OCI-LY7 (cell line): ENCODE data around the gene DHCR7. TPM values are rescaled to one million over a fixed set of nuclear protein-coding genes. Genes with fewer than 3 reads are reported as not detected.

Source experiments
- BruUV-seq: library from RNA; stranded (reverse); fragments of 400-500 nt; replicated peaks from 2 replicates; lab custom pipeline; 2021; lab: Mats Ljungman, UMichigan
- CTCF ChIA-PET: fragments of 300-600 bp; sonication (Branson Sonifier 250); formaldehyde crosslinking; loops from one replicate; lab custom pipeline; 2022; ENCODE audit warnings: antibody characterized with exemption; ENCODE audit not compliant: unreplicated experiment; lab: Charles Lee
- POLR2A ChIA-PET: fragments of 300-600 bp; sonication (Branson Sonifier 250); formaldehyde crosslinking; loops from one replicate; lab custom pipeline; 2022; ENCODE audit warnings: antibody characterized with exemption; lab: Charles Lee
- DNase-seq: peaks from one replicate; pipeline ENCODE4 v3.0.0-alpha.2; 2015; ENCODE audit warnings: low spot score
- H2AFZ ChIP-seq: fragments of 200-600 bp; sonication (generic), shearing (Covaris generic); 2 replicates; pipeline ENCODE4 v1.6.1; 2014; ENCODE audit warnings: mild to moderate bottlenecking, antibody characterized with exemption, low read length, moderate library complexity
- H3K27ac ChIP-seq: fragments of 200-600 bp; sonication (generic); 2 replicates; pipeline ENCODE4 v1.5.1; 2014; ENCODE audit warnings: mixed run types, low read depth, mild to moderate bottlenecking, moderate library complexity, low read length, inconsistent platforms; ENCODE audit not compliant: poor library complexity, severe bottlenecking
- H3K36me3 ChIP-seq: fragments of 200-600 bp; sonication (generic); 2 replicates; pipeline ENCODE4 v1.6.1; 2014; ENCODE audit warnings: mild to moderate bottlenecking, antibody characterized with exemption, low read length, moderate library complexity, mixed read lengths; ENCODE audit not compliant: insufficient read depth
- H3K4me1 ChIP-seq: fragments of 200-600 bp; sonication (generic); 2 replicates; pipeline ENCODE4 v1.5.1; 2014; ENCODE audit warnings: mild to moderate bottlenecking, low read length; ENCODE audit not compliant: insufficient read depth, poor library complexity, severe bottlenecking
- H3K4me2 ChIP-seq: fragments of 200-600 bp; sonication (generic); 2 replicates; pipeline ENCODE4 v1.6.1; 2014; ENCODE audit warnings: mild to moderate bottlenecking, low read length
- H3K4me3 ChIP-seq: fragments of 200-600 bp; sonication (generic); 2 replicates; pipeline ENCODE4 v1.5.1; 2014; ENCODE audit warnings: mild to moderate bottlenecking, low read depth, low read length; ENCODE audit not compliant: poor library complexity, severe bottlenecking
- H3K79me2 ChIP-seq: fragments of 200-600 bp; sonication (generic); 2 replicates; pipeline ENCODE4 v1.6.1; 2016; ENCODE audit warnings: low read depth, mild to moderate bottlenecking, low read length, moderate library complexity, mixed read lengths; ENCODE audit not compliant: insufficient read depth
- H3K9me2 ChIP-seq: fragments of 200-600 bp; sonication (generic); 2 replicates; pipeline ENCODE4 v1.6.1; 2016; ENCODE audit warnings: mild to moderate bottlenecking, low read length, mixed read lengths; ENCODE audit not compliant: insufficient read depth
- H3K9me3 ChIP-seq: fragments of 200-600 bp; sonication (generic); 2 replicates; pipeline ENCODE4 v1.6.1; 2014; ENCODE audit warnings: mild to moderate bottlenecking, mixed run types, low read length, mixed read lengths
- H4K20me1 ChIP-seq: fragments of 200-600 bp; sonication (generic); 2 replicates; pipeline ENCODE4 v1.6.1; 2014; ENCODE audit warnings: mild to moderate bottlenecking, antibody characterized with exemption, low read length, moderate library complexity, mixed read lengths; ENCODE audit not compliant: insufficient read depth
- CTCF ChIP-seq: fragments of 200-600 bp; sonication (generic); conservative IDR thresholded peaks from 2 replicates; pipeline ENCODE4 v1.5.1; 2014; ENCODE audit warnings: mild to moderate bottlenecking, antibody characterized with exemption, low read length, moderate library complexity, mixed read lengths
- EZH2phosphoT487 ChIP-seq: fragments of 200-600 bp; sonication (generic); IDR thresholded peaks from 2 replicates; pipeline ENCODE4 v1.6.1; 2018; ENCODE audit warnings: low read depth, borderline replicate concordance, mild to moderate bottlenecking, mixed run types, antibody characterized with exemption, low read length, moderate library complexity, mixed read lengths
- intact Hi-C: fragments of 100-400 bp; cut with micrococcal nuclease; formaldehyde crosslinking; loops from one replicate; pipeline ENCODE4 v1.10.0; 2022; ENCODE audit not compliant: unreplicated experiment
- total RNA-seq, 2 experiments: library from RNA; depleted of rRNA in 1 of 2; stranded (reverse); fragments of >200 nt in 1 of 2; shearing (Covaris generic) in 1 of 2; gene quantifications; 2 replicates each; pipeline ENCODE4 v1.2.3, GENCODE V29; 2014 to 2022

Gene DHCR7
- total RNA-seq, 2 experiments from 2014 or later, result 33.4 to 110 TPM

- Histone ChIP-seq H3K79me2 (no peaks in the 10 kb centered on the region), H3K27ac (no peak overlapping the region), H3K4me2 (no peak overlapping the region), H3K9me3 (no peaks in the 10 kb centered on the region), H3K9me2 (no peaks in the 10 kb centered on the region), H3K36me3 (peaks cover 36% of the 10 kb centered on the region), H3K4me1 (no peaks in the 10 kb centered on the region), H3K4me3 (no peak overlapping the region), H4K20me1 (no peaks in the 10 kb centered on the region), H2AFZ (no peak overlapping the region)
- DNase-seq, result no peak
- no TSS peak for BruUV-seq
- ChIA-PET CTCF (no interaction called here), POLR2A (interaction anchor here (0.8 kb wide), 1 partner anchor 53 kb away, joined by 5 read pairs; the partner anchor contains the start of gene KRTAP5-9)
- intact Hi-C loops, result no loop called here
- no peak for TF ChIP-seq EZH2phosphoT487
- no peak for TF ChIP-seq CTCF
These were observed 47.4 kb upstream of the DHCR7 start for GRCh38 chr11:71495286-71496230.

- CTCF ChIA-PET, result no interaction called here
- BruUV-seq, result no TSS peak
- DNase-seq, result no peak
These were observed 43.7 kb upstream of the DHCR7 start for GRCh38 chr11:71491940-71492339.

More at GRCh38 chr11:71491940-71492339, 43.7 kb upstream of the DHCR7 start:
- Histone ChIP-seq H3K4me3 (no peak overlapping the region), H3K9me3 (no peaks in the 10 kb centered on the region), H3K27ac (no peak overlapping the region), H3K36me3 (peaks cover 13% of the 10 kb centered on the region; the same call in 1 of the 2 replicates), H3K4me1 (no peaks in the 10 kb centered on the region), H3K4me2 (no peak overlapping the region), H4K20me1 (no peaks in the 10 kb centered on the region), H2AFZ (no peak overlapping the region), H3K79me2 (no peaks in the 10 kb centered on the region), H3K9me2 (no peaks in the 10 kb centered on the region)
- TF ChIP-seq EZH2phosphoT487 (no peak), CTCF (no peak)
- POLR2A ChIA-PET, result no interaction called here
- intact Hi-C loops, result no loop called here
